Measurements from ENCODE around the gene ZNF618.

The ZNF618 gene

DNA sequence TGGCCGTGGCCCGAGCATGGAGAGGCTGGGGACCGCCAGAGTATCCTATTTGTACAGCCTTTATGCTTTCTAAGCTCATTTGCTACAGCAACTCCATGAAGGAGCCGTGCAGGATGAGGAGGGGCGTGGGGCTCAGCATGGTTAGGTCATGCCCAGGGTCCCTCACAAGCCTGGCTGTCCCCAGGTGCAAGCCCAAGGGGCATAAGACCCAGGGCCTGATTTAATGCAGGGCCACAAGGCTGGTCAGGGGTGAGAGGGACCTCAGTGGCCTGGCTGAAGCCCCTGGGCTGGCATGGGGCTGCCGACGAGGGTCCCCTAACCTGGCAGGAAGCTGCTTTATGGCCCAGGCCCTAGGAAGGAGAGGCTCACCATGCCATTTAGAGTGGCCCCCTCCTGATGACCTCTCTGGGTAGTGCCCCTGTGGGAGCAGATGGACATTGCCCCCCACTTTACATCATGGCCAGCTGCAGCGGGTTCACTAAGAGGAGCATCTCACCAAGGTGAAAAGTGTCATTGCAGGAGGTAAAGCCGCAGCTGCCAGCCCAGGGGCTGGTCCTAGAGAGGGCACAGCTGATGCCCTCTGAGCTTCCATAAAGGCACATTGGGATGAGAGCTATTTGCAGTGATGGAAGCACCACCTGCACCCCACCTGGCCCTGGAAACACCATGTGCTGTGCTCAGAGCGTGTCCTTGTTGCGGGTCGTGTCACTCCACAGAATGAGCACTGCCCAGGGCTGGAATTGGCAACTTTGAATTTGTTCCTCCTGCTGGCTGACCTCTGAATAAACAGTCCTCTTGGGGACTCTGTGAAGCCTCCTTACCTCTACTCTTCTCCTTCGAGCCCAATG lies 58.9 kb downstream of the ZNF618 start:
- DNase-seq (no peak), ATAC-seq (peak; percentile 14)

DNA sequence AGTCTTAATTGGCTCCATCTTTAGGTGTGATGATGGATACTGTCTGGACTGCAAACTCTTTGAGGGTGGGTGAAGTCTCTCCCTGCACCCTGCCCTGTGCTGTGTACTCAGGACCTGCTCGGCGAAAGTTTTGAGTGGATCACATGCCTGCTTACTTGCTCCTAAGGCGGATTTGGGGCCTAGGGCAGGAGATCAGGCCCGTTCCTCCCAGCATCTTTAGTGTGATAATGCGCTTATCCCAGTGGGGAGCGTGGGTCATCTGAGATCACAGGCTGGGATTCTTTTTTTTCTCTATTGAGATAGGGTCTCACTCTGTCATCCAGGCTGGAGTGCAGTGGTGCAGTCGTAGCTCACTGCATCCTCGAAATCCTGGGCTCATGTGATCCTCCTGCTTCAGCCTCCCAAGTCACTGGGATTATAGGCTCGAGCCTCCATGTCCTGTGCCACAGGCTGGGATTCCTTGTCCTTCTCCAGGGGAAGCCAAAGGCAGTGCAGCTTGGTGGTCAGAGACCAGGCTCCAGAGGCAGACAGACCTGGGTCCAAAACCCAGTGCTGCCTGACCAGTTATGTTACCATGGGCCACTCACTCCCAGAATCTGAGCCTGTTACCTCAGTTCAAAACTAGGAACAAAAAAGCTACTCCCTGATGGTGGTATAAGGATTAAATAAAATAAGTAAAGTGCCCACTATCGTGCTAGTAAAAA lies 59.7 kb downstream of the ZNF618 start:
- ATAC-seq (no peak), DNase-seq (no peak)

DNA sequence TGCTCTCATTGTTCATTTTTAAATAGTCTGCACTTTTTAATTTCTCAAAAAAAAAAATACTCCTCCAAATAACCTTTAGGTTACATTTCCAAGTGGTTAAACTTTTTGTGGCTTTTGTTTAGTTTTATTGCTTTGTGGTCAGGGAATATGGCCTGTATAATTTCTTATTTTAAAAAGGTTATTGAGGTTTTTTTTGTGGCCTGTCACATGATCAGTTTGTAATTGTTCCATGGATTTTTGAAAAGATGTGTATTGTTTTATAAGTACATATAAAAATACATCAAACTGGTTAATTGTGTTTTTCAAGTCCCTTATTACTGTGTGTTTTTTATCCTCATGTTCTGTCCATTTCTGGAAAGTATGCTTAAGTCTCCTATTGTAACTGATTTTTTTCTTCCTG lies 64.0 kb downstream of the ZNF618 start:
- DNase-seq (no peak), ATAC-seq (no peak)

DNA sequence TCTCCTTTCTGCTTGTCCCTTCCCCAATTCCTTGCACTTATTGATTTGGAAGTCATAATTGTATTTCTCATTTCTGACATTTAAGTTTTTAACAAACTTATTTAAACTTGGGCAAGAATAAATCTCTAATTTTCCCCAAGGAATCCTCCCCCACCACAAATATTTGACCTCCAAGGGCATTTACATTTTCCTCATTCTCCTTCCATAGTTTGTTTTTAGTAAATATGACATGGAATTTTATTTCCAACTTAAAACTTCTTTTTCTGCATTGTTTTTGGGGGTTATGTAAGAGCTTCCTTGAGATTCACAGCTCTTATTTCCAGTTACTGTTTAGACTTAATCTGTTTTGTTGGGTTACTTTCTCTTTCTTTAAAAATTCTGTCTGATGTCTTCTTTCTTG lies 64.9 kb downstream of the ZNF618 start:
- DNase-seq, result no peak
- ATAC-seq, result no peak

DNA sequence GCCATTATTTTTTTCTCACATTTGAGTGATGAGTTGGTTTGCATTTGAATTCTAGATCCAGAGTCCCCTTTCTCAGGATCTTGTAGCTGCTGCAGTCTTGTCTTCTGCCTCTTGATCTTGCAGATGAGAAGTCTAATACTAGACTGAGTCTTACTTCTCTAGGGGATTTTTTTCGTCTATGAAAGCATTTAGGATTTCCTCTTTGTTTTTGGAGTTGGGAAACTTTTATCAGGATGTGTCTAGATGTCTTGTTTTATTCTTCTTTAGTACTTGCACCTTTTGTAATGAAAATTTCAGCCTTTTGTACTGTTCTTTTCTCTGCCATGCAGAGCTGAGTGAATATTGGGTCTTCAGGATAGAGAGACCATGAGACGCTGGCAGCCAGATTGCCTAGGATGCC lies 65.4 kb downstream of the ZNF618 start:
- DNase-seq (no peak), ATAC-seq (no peak)

DNA sequence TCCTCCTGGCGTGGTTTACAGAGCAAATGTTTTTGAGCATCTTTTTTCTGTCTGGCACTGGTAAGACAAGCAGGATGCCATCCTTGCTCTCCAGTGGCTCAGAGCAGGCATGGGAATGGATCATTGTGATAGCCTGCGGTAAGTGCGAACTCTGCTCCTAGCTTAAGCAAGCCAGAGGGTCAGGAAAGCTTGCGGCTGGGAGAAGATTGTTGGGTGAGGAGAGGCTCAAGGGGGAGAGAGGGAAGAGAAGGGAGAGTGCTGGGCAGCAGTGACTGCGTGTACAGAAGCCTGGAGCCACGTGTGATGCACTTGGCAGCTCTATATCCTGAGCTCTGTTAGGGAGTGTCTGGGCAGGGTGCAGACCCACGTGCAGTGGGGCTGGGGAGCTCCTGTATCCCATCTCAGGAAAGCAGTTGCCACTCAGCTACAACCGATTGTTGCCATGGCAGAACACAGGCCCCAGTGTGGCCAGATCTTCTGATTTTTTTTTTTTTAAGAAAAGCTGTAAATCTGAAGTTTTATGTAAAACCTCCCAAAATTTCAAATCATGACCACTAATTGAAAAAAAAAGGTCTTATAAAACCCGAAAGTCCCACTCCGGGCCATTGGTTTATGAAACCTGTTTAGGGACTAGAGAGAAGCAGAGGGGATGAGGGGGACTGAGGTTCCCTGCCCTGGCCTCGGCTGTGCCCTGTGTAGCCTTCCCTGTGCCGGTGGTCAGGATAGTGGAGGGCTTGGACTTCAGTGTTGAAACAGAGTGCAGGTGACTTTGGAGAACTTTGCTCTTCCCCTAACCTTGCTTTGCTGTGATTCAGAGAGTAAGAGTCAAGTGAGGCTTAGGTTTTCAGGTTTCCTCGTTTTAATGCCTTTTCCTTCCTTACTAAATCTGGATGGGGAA lies 67.3 kb downstream of the ZNF618 start:
- no peak for ATAC-seq
- DNase-seq, result no peak

DNA sequence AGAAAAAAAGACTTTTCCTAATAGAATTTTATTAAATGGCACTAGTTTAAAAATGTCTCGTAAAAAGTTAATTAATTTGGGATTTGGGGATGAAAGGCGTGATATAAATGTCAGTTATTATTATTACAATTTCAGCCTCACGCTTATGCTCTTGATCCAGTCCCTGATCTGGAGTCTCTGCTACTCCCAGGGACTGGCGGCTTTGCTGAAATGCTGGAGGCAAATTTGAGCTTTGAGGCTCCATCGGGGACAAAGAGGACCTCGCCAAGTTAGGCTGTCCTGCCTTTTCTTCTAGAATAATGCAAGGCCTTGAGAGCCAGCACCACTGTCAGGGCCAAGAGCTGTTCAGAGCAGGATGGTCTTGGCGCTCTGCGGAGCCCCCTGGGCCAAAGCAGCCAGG lies 69.7 kb downstream of the ZNF618 start:
- ATAC-seq (no peak), DNase-seq (no peak)

DNA sequence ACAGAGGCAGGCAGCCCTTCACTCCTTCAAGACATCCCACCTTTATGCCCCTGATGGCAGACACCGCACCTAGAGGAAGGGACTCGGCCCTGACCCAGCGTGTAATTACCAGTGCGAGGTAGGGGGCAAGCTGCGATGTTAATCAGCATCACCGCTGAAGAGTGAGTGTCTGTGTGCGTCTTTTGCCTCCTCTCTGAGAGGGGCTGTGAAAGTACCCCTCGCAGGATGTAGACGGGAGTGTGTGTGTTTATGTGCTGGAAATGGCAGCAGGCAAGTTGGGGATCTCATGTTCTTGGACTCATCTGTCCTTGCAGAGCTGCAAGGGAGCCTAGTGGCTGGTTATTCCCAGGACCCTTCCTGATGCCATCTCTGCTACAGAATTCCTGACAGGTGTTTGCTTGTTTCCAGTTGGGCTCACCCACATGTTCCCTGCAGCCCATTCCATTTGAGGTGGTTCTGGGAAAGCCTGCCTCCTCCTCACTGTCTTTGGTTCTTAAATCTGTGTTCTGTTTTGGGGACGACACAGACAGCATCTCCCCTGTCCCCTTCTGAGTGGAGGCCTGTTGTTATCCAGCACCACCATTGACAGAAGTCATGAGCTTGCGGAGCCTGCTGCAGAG lies 70.5 kb downstream of the ZNF618 start:
- ATAC-seq, result no peak

DNA sequence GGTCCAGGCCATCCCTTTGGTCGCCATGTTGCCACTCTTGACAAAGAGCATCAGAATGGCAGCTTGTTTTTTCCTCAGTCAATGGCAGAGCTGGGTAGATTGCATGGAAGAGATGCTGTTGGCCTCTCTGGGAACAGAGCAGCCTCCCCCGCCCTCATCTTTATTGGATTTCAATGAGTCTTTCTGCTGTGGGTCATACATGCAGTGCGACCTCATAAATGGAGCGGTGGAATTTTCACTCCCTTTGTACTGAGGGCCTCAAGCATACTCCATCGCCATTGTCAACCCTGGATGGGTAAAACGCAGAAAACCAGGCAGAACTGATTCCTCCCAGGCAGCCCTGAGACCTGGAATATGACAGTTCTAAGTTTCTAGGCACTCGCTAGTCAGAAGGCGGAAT lies 71.8 kb downstream of the ZNF618 start:
- no peak for DNase-seq
- ATAC-seq, result no peak

More for the DNA sequence above, 70.5 kb downstream of the ZNF618 start:
- no peak for DNase-seq

DNA sequence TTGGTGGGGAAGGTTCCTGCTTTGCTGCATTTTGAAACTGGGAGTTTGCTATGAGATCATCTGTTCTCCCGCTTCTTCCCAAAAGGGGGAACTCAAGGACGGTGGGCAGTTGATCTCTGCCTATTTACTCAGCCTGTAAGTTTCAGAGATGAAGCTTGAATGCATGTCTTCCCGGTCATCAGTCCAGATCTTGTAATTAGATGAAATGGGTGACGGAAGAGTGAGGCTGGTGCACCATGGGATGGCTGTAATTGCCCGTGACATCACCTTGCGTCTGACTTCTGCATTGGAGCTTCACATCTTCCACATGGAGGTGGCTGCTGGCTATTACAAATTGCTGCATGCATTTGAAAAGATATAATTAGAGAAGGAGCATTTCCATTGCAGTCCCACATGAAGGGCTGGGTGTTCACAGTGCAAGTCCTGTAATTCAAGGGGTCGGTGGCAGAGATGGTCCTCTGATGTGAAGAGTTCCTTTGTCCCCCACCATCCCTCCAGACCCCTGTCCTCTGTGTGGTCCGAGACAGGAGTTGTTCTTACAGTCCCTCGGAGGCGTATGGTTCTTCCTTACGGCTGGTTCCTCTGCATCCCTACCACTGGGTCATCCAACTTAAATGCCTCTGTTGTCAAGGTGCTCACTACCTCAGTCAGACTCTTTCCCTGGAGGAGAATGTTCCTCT lies 72.9 kb downstream of the ZNF618 start:
- ATAC-seq, result no peak

DNA sequence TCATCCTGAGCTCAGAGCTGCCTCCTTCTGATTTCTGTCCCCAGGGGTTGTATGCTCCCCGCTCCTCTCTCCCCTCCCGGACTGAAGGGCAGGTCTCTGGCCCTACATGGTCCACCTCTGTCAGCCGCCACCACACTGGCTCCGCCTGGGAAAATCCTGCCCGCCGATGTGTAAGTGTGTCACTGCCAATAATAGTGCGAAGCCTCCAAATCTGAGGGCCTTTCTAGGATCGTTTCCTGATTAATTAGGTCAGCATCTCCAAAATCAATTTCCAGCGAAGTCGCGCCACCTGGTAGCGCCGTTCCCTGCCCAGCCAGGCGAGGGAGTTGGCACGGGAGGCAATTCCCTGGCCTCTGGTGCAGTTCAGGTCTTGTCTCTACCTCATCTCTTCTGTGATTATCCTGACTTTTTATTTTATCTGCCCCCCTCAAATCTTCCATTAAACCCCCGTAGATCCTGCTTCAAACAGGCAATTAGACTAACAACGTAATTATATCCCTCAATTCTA lies 73.5 kb downstream of the ZNF618 start:
- DNase-seq (no peak), ATAC-seq (no peak)

More for the DNA sequence above, 72.9 kb downstream of the ZNF618 start:
- DNase-seq, result no peak

DNA sequence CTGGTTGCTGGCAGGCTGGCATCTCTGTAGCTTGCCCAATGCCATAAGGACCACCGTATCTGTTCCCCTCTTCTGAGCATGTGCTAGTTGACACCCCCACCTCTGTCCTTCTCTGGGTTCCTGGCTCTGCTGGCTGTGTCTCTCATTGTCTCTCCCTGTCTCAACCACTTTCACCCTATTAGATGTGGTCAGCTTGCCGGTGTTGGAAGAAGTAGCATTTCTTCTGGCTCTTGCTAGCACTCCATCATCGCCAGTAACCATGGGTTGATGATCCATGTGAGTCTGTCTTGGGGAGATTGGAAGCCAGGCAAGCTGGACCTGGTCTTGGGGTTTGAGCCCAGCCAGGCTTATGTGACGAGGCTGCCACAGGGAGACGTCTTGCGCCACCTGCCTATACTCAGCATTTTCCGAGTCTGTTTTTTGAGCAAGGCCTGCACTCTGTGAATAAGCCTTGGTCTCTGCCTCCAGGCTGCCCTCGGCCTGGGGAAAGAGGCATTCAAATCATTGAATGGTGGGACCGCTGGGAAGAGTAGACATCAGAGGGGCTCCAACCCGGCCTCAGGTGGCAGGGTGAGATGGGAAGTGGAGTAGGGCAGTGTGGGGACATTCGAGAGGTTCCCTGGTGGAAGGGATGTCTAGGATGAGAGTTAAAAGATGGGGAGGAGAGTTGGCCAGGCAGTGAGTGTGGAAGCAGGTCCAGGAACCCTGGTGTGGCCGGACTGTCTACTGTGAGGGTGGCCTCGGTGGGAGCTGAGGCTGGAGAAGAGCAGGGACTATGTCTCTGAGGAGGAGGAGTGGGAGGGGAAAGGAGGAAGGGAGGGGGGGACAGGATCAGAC lies 74.3 kb downstream of the ZNF618 start:
- no peak for DNase-seq
- no peak for ATAC-seq

DNA sequence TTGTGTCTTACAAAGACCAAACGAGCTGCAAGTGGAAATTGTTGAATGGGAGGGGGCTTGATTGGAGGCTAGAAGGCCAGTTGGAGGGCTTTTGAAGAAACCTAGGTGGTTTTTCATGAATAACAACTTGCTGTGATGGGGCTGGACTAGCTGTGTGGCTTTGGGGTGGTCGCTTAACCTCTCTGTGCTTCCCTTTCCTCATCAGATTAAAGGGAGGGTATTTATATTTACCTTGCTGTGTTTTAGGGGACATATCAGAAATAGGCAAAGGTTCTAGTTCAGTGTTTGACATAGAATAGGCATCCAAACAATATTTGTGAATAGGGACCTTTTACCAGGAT lies 74.9 kb downstream of the ZNF618 start:
- no peak for ATAC-seq
- no peak for DNase-seq

DNA sequence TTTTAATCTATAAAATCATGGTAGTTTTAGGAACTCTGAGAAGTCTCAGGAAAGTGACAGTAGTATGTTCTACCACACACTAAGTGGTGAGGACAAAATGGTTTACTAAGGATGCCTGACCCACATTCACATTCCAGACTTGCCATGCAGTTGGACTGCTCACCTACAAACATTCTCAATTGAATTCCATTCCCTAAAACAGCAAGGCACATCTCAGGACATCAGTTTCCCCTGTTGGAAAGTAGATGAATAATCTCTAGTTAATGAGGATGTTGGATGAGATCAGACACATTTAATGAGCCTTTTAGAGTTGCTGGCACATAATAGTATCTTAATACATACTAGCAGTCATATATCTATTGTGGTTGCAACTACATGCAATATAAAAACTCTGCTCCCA lies 76.6 kb downstream of the ZNF618 start:
- no peak for DNase-seq
- no peak for ATAC-seq

DNA sequence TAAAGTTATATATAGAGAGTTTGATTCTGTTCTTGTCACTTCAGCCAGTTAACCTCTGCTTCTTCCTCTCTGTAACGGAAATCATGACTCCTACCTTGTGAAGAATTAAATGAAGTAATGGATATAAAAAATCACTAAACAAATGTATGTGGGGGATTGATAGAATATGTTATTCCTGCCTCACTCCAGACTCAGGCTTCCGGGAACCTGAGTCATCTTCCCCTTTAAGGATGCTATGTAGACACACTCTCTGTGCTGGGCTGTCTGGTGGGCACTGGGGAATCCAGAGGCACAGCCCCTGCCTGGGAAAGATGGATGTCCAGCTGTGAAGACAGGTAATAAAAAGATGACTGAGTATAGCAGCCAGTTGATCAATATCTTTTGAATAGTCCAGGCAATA lies 77.4 kb downstream of the ZNF618 start:
- DNase-seq, result no peak
- ATAC-seq, result no peak

DNA sequence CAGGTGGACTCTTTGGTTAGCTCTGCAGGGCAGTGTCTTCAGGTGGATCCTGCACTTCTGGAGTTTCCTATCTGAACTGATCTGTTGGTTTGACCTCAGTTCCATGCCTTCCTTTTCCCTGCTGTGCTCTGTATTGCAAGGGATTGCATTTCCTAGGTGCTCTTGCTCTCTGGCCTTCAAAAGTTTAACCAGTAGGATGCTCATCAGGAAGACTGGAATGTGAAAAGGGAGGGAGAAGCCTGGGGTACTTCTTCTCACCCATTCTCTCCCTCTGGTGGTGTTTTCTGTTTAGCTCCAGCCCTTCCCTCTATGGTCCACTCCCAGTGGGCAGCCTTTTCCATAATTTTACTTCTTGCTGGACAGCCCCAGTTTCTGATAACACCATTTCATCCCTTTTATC lies 78.5 kb downstream of the ZNF618 start:
- DNase-seq, result no peak
- ATAC-seq, result no peak

DNA sequence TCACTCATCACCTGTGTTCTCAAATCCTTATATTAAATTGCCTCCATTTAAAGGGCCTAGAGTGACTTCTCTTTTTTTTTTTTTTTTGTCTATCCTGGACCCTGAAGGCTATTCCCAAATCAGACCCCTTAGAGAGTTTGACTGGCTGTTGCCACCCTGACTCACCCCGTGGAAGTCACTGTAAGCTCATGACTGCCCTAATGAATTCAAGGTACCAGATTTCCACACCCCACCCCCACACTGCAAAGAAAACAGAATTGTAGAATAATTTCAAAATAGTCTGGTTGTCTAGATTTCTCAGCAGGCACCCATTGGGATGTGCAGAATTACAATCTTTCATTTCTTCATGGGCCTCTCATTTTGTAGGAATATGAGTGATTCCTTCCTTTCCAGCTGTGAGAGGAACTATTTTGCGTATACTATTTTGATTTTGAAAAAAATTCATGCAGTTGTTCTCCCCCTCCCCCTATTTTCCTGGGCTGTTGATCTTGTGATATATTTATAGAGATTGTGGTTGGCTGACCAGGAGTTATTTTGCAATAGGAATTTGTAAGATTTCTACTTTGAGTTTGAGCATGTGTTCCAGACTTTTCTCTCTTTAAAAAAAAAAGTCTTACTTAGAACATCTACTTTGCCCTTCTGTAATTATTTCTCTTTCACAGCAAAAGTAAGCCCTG lies 79.1 kb downstream of the ZNF618 start:
- DNase-seq (no peak), ATAC-seq (no peak)

DNA sequence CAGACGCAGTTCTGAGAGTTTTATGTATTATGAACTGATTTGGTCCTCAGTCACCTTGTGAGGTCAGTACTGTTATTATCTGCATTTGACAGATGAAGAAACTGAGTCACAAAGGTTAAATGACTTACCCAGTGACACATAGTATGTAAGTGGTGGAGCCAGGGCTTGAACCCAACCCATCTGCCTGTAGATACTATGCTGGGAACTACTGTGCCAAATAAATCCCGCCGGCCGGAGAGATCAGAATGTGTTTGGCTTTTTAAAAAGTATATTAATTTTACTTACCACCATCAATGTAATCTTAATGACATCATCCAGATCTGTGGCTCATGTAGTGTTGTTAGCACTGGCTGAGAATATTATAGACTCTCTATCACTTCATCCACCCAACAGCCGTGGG lies 80.8 kb downstream of the ZNF618 start:
- DNase-seq, result no peak

DNA sequence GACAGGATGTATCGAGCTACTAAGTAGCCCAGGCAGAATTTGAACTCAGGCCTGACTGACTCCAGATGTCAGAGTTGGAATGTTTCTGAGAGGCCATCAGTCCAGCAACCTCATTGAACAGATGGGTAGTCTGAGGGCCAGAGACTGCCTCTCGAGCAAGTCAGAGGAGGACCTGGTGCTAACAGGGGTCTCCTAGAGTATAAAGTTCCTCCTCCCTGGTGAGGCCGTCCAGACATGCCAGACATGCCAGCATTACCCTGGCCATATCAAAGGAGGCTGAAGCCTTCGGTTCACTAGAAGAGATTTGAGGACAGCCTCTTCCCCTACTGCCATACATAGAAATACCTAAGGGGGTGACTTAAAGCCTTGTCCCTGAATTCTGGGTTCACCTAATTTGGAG lies 81.2 kb downstream of the ZNF618 start:
- ATAC-seq (no peak), DNase-seq (no peak)

More for the DNA sequence above, 80.8 kb downstream of the ZNF618 start:
- ATAC-seq, result no peak

DNA sequence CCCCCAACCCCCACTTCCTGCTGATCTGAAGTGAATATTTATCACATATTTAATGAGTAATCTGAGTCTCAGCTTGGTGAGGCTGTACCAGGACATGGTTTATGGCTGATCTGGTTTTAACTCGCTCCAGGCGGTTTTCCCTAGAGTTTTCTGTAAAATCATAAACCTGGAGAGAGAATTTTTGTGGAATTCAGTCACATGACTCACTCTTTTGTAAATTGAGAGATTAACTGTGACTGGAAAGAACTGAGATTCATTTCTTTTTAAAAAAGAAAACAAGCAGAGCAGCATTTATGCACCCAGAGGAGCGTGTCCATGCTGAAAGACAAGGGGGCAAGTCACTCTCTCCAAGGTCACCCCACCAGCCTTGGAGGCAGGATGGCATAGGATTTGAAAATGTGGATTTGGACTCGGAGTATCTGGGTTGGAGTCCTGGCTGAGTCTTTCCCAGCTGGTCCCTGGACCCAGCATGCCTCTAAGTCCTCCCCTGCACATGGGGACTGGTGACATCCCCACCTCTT lies 81.8 kb downstream of the ZNF618 start:
- no peak for ATAC-seq

More for the DNA sequence above, 81.8 kb downstream of the ZNF618 start:
- DNase-seq, result no peak

All from stimulated activated naive CD8-positive, alpha-beta T cell treated with anti-CD3 and anti-CD28 coated beads, Interleukin-15, Interleukin-2, amounts not matched to agents 100 U/mL and 50 U/mL, for 24 hours (primary cell).